Dermis microvascular lymphatic vessel endothelial cell (primary cell): ENCODE measurements around the gene AADACL2. TPM values are rescaled to one million over a fixed set of nuclear protein-coding genes. Genes with fewer than 3 reads are reported as not detected.

Source experiments
- DNase-seq, 2 donors: peaks; one replicate each; pipeline versions ENCODE4 v3.0.0 to v3.0.0-alpha.2; 2010; ENCODE audit warnings: low read depth in 2 of 2
- total RNA-seq: library from RNA; depleted of rRNA; stranded (reverse); fragments of >200 nt; gene quantifications from 2 replicates; pipeline ENCODE4 v1.2.1, GENCODE V29; 2014

The AADACL2 gene
- total RNA-seq, 1 donor from 2014 or later, result not detected

GRCh38 chr3:151804267-151804666 lies 70.5 kb downstream of the AADACL2 start:
- DNase-seq, result no peak

DNA sequence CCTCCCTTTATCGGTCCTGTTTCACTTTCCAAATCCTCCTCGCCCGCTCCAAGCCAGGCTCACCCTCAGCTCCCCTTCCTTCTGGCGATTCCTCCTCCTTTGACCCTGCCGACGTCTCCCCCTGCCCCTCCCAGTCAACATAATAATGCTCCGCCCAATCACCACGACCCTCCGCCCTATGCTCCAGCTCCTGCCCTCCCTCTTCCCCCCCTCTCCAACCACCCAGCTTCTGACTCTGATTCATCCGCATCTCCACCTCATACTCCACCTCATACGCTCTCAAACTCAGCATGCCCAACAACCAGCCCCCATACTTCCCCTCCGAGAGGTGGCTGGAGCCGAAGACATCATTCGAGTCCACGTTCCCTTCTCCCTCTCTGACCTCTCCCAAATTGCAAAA lies 73.1 kb downstream of the AADACL2 start:
- DNase-seq, result no peak

Other genes starting within 250 kb of the AADACL2 start
- under 0.01 and 0.13 TPM in 2 replicates for gene AADAC, start 80.2 kb downstream of the AADACL2 start, total RNA-seq
- gene SUCNR1, start 139.7 kb downstream of the AADACL2 start, total RNA-seq, result not detected in 2 replicates